H1 (cell line): ENCODE measurements around the gene RINT1. TPM values are rescaled to one million over a fixed set of nuclear protein-coding genes. Genes with fewer than 3 reads are reported as not detected.

ENCODE experiments used
- SIN3A ChIP-seq, 2 experiments: IDR thresholded peaks in 1 of 2; conservative IDR thresholded peaks in 1 of 2; 2 replicates each; pipeline ENCODE4 v1.6.1; 2011 to 2012; ENCODE audit warnings: low read length in 2 of 2, improper control_type of control experiment in 1 of 2, low read depth in 1 of 2, mild to moderate bottlenecking in 1 of 2
- SIRT6 ChIP-seq: IDR thresholded peaks from one replicate; pipeline ENCODE4 v1.7.1; 2012; ENCODE audit warnings: low read length, inconsistent platforms
- SP1 ChIP-seq: IDR thresholded peaks from 2 replicates; pipeline ENCODE4 v1.6.1; 2011; ENCODE audit warnings: low read depth, low read length
- polyA plus RNA-seq, 7 experiments: library from polyadenylated mRNA; depleted of rRNA in 3 of 7; stranded (reverse) in 5 of 7; unstranded in 2 of 7; fragments of >200 nt in 5 of 7; fragments of 200-250 nt in 2 of 7; gene quantifications; 1 replicate in 5 of 7; 2 replicates in 1 of 7; 4 replicates in 1 of 7; pipeline versions ENCODE4 v1.2.1 to v1.2.3, GENCODE V29; 2011 to 2013; ENCODE audit warnings: missing spikeins in 2 of 7, mixed read lengths in 2 of 7
- total RNA-seq: library from RNA; stranded (reverse); fragmentation: NEBNext Ultra II Directional; extraction: Animal tissue kit (Norgen Biotek cat#: 25700); gene quantifications from 2 replicates; pipeline ENCODE4 v1.2.1, GENCODE V29; 2021

The RINT1 gene
- total and polyA plus RNA-seq, 2 of the 8 experiments (the other 6 are each of a cell fraction or from before 2014, with no cell fraction given) = 7.8 to 21.8 TPM

- TF ChIP-seq SIRT6 (no peak), SP1 (no peak), SIN3A (conservative IDR thresholded peaks at IDR 0.05 in 1 of 2, IDR thresholded peaks at IDR 0.05 in 1 of 2; ENCODE audit: low read depth in 1 of 2, low read length in 2 of 2) (no peak)
- TF ChIP-seq, all 59 proteins: peak for 0
These were observed 39.9 kb downstream of the RINT1 start (continued) for GRCh38 chr7:105571891-105572290.
